Tibial nerve (tissue), 4 donors: ENCODE measurements around the gene ARHGAP15.

Source experiments
- CTCF ChIP-seq, 5 experiments: fragments of 200-600 bp in 3 of 5; fragments of 450-650 bp in 2 of 5; sonication (generic) in 3 of 5; IDR thresholded peaks; one replicate each; pipeline ENCODE4 v1.5.1; 2016 to 2019; ENCODE audit warnings: antibody characterized with exemption in 5 of 5, mild to moderate bottlenecking in 3 of 5, moderate library complexity in 2 of 5
- EP300 ChIP-seq, 2 donors: sonication (generic); formaldehyde crosslinking; IDR thresholded peaks; one replicate each; pipeline ENCODE4 v1.6.1; 2017; ENCODE audit warnings: antibody characterized with exemption in 2 of 2, mild to moderate bottlenecking in 1 of 2
- POLR2A ChIP-seq, 2 donors: fragments of 450-650 bp; IDR thresholded peaks; one replicate each; pipeline ENCODE4 v1.6.1; 2017; ENCODE audit warnings: antibody characterized with exemption in 2 of 2, mild to moderate bottlenecking in 2 of 2, moderate library complexity in 2 of 2

DNA sequence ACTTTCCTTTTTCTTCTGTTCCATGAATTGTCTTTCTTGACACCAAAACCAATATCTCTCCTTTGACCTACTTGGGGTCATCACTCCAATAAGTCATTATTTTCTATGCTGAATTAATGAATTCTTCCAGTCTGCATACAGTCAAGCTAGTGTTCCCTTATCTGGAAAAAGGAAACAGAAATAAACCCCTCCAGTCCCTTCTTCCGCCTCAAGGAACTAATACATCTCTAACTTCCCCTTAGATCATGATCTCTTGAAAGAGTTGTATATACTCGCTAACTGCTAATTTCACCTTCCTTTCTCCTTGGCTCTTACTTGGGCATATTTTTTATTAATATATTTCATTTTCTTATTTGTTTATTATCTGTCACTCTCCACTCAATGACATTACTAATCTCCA, 7.3 kb upstream of the ARHGAP15 start:
- TF ChIP-seq CTCF (IDR thresholded peaks at IDR 0.05) (no peak), POLR2A (IDR thresholded peaks at IDR 0.05) (no peak), EP300 (IDR thresholded peaks at IDR 0.05) (no peak)
